Esophagus (tissue), 2 donors: Measurements from ENCODE around the gene NETO1. TPM values are rescaled to one million over a fixed set of nuclear protein-coding genes. Genes with fewer than 3 reads are reported as not detected.

ENCODE experiments used
- H3K27ac ChIP-seq, 2 donors: one replicate each; pipeline ENCODE4 v1.5.1; 2013; ENCODE audit warnings: low read depth in 2 of 2, mild to moderate bottlenecking in 2 of 2, inconsistent platforms in 1 of 2, low read length in 1 of 2, moderate library complexity in 1 of 2
- H3K27me3 ChIP-seq, 2 donors: one replicate each; pipeline ENCODE4 v1.6.1; 2013; ENCODE audit warnings: low read length in 2 of 2, control low read depth in 1 of 2, mild to moderate bottlenecking in 1 of 2; ENCODE audit not compliant: insufficient read depth in 2 of 2, control insufficient read depth in 1 of 2
- H3K36me3 ChIP-seq, 2 donors: one replicate each; pipeline ENCODE4 v1.6.1; 2013; ENCODE audit warnings: low read length in 1 of 2; ENCODE audit not compliant: control insufficient read depth in 2 of 2, insufficient read depth in 2 of 2
- H3K4me1 ChIP-seq, 2 donors: one replicate each; pipeline ENCODE4 v1.6.1; 2013; ENCODE audit warnings: low read length in 1 of 2; ENCODE audit not compliant: control insufficient read depth in 2 of 2, insufficient read depth in 2 of 2
- H3K4me3 ChIP-seq, 2 donors: one replicate each; pipeline ENCODE4 v1.5.1; 2013; ENCODE audit warnings: low read length in 2 of 2, mild to moderate bottlenecking in 2 of 2, low read depth in 1 of 2, moderate library complexity in 1 of 2
- H3K9me3 ChIP-seq, 2 donors: one replicate each; pipeline ENCODE4 v1.6.1; 2013; ENCODE audit warnings: mild to moderate bottlenecking in 2 of 2, low read depth in 1 of 2, low read length in 1 of 2, moderate library complexity in 1 of 2; ENCODE audit not compliant: control insufficient read depth in 2 of 2, insufficient read depth in 1 of 2
- WGBS, 2 donors: extraction: QIAGEN DNeasy Blood & Tissue Kit; methylation state at CpG; one replicate each; pipeline ENCODE4 v1.1.7; 2013; 5-methylcytosine and 5-hydroxymethylcytosine counted together
- polyA plus RNA-seq, 2 donors: library from polyadenylated mRNA; stranded (reverse); fragments of 200-250 nt; gene quantifications; one replicate each; pipeline ENCODE4 v1.2.3, GENCODE V29; 2013
- donor health status: healthy with polysubstance abuse.
- donor health status: Bipolar disorder and iron deficiency.

The NETO1 gene
- not detected for polyA plus RNA-seq

DNA sequence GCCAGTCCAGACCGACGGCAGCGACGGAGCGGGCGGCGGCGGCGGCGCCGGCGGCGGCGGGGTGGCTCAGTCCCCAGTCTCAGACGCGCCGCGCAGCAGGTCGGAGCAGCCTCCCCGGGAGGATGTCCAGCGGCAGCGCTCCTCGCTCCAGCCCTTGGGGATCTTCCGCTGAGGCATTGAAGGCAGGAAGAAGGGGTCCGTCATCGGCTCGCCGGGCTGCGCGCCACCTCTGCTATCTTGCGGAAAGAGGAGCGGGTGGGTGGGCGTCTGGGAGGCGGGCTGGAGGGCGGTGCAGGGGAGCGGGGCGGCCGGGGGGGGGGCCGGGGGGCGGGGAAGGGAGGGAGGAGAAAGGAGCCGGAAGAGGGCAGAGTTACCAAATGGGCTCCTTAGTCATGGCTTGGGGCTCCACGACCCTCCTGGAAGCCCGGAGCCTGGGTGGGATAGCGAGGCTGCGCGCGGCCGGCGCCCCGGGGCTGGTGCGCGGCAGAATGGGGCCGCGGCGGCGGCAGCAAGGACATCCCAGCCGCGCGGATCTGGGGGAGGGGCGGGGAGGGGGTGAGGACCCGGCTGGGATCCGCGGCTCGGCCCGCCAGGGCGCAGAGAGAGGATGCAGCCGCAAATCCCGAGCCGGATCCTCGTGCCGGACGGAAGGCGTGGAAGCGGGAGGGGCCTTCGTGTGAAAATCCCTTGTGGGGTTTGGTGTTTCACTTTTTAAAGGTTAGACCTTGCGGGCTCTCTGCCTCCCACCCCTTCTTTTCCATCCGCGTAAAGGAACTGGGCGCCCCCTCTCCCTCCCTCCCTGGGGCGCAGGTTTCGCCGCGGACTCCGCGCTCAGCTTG, at the start of gene NETO1:
NETO1 (minus strand) TSS at position 242 of the 839 bp plus-strand sequence. CDS start 696 bp downstream, outside the sequence.
- no peaks in the 10 kb centered on the region for H3K36me3 ChIP-seq
- no peak within 1 kb of the TSS for H3K27ac ChIP-seq
- 6 to 8% methylated on average over 48 to 80 of the region's 85 CpGs for WGBS, 2 donors
- peak within 1 kb of the TSS in 1 of 2 donors; percentile 8 for H3K4me3 ChIP-seq
- H3K4me1 ChIP-seq: peaks cover 0 to 8% of the 10 kb centered on the region in 2 donors
- peaks cover 0 to 5% of the 10 kb centered on the region in 2 donors for H3K9me3 ChIP-seq
- peaks cover 4 to 6% of the 10 kb centered on the region in 2 donors for H3K27me3 ChIP-seq

DNA sequence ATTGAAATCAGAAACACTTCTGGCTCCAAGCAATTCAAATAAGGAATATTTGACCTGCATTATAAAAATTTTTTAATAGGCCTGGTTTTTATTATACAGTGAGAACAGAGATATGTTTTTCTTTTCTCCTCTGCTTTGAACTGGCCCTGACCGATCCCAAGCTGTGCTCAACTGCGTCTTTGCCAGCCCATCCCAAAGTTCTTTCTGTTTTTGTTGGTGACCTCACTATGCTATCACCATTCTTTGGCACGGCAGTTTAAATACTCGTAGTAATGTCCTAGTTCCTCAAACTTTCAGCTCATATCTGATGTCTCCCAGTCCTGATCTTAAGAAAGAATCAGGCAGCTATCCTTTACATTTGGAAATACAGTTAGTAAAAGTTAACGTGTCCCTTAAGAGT, 42.3 kb upstream of the NETO1 start:
- H3K36me3 ChIP-seq: no peaks in the 10 kb centered on the region
- H3K9me3 ChIP-seq: no peaks in the 10 kb centered on the region
- no peaks in the 10 kb centered on the region for H3K27me3 ChIP-seq
- 80 to 81% methylated on average over 5 of the region's 5 CpGs for WGBS, 2 donors
- no peaks in the 10 kb centered on the region for H3K4me1 ChIP-seq
- H3K4me3 ChIP-seq: no peak overlapping the region
- H3K27ac ChIP-seq: no peak overlapping the region

DNA sequence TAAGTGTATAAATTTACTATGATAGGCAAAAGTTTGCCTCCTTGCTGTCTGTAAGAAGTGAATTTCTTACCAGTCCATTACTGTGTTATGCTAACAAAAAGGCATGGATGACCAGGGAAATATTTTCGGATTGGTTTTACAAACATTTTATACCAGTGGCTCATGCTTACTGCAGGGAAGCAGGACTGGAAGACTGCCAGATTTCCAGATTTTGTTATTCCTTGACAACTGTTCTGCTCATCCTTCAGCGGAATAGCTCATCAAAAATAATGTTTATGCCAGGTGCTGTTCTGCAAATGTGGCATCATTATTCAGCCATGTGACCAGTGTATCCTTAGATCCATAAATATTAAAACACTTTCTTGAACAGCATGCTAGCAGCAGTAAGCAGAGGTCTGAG, 40.4 kb upstream of the NETO1 start:
- 34 to 36% methylated on average over 2 of the region's 2 CpGs for WGBS, 2 donors
- Histone ChIP-seq H3K27ac (no peak overlapping the region), H3K9me3 (no peaks in the 10 kb centered on the region), H3K4me3 (no peak overlapping the region), H3K4me1 (no peaks in the 10 kb centered on the region), H3K36me3 (no peaks in the 10 kb centered on the region), H3K27me3 (no peaks in the 10 kb centered on the region)

DNA sequence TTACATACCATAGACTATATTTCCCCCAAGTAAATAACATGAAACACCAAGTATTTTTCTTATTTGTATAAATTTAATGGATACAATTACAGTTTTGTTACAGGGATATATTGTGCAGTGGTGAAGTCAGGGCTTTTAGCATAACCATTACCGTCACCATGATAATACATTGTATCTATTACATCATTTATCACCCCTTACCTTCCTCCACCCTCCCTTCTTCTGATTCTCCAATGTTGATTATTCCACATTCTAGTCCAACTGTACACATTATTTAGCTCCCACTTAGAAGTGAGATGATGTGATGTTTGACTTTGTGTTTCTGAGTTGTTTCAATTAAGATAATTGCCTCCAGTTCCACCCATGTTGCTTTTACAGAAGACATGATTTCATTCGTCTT, 35.2 kb upstream of the NETO1 start:
- H3K4me3 ChIP-seq: no peak overlapping the region
- H3K27me3 ChIP-seq: no peaks in the 10 kb centered on the region
- peaks cover 0 to 1% of the 10 kb centered on the region in 2 donors for H3K9me3 ChIP-seq
- H3K4me1 ChIP-seq: no peaks in the 10 kb centered on the region
- 83 to 85% methylated on average over 2 of the region's 2 CpGs for WGBS, 2 donors
- no peak overlapping the region for H3K27ac ChIP-seq
- no peaks in the 10 kb centered on the region for H3K36me3 ChIP-seq

DNA sequence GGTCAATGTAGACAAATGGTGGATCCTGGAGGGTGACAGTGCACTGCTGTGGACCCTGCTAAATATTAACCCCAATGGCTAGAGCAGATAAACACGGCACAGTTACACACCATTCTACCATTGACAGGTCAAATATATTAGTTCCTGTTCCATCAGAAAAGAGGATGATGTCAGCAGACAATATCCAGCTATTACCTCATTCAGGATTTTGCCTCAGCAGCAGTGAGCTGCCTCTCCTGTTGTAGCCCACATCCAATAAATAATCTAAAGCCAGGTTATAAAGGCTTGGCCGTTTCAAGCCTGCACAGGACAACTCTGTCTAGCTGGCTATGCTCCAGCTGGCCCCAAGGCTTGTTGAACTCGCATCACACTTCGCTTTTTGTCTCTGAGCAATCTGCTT, 31.6 kb upstream of the NETO1 start:
- Histone ChIP-seq H3K27me3 (no peaks in the 10 kb centered on the region), H3K4me1 (no peaks in the 10 kb centered on the region), H3K36me3 (no peaks in the 10 kb centered on the region), H3K27ac (no peak overlapping the region), H3K9me3 (peaks cover 0 to 2% of the 10 kb centered on the region in 2 donors), H3K4me3 (no peak overlapping the region)
- 51 to 56% methylated on average over 4 of the region's 4 CpGs for WGBS, 2 donors

DNA sequence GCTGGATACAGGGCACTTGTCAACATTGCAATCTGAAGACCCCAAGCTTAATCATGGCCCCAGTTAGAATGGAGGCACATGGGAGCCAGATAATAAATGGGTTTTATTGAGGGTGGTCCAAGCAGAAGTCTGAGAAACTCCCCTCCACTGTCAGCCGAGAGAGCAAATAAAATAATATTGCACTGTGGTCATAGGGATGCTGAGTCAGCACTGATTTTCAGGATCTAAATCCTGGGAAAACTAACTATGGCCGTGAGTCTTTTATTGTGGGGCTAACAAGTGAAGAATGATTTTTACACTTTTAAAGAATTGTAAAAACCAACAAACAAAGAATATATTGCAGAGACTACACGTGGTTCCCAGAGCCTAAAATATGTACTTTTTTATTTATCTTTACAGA, 31.1 kb upstream of the NETO1 start:
- Histone ChIP-seq H3K4me3 (no peak overlapping the region), H3K36me3 (no peaks in the 10 kb centered on the region), H3K9me3 (peaks cover 0 to 2% of the 10 kb centered on the region in 2 donors), H3K27me3 (no peaks in the 10 kb centered on the region), H3K4me1 (no peaks in the 10 kb centered on the region), H3K27ac (no peak overlapping the region)
- 39% methylated on average over 3 of the region's 3 CpGs for WGBS, 2 donors

DNA sequence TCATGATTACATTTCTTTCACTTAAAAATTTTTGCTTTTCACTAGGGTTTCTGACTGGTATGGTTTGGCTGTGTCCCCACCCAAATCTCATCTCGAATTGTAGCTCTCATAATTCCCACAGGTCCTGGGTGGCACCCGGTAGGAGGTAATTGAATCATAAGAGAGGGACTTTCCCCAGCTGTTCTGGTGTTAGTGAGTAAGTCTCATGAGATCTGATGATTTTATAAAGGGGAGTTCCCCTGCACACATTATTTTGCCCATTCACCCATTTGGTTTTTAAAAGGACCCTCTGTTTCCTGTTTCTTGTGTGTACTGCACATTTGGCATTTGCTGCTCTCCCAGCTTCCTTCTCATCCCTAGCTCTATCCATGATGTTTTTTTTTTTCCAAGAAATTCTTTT, 27.8 kb upstream of the NETO1 start:
- Histone ChIP-seq H3K27me3 (no peaks in the 10 kb centered on the region), H3K4me1 (no peaks in the 10 kb centered on the region), H3K4me3 (no peak overlapping the region), H3K27ac (no peak overlapping the region), H3K36me3 (no peaks in the 10 kb centered on the region), H3K9me3 (peaks cover 0 to 2% of the 10 kb centered on the region in 2 donors)
- WGBS, 2 donors: 51 to 53% methylated on average over 2 of the region's 2 CpGs

DNA sequence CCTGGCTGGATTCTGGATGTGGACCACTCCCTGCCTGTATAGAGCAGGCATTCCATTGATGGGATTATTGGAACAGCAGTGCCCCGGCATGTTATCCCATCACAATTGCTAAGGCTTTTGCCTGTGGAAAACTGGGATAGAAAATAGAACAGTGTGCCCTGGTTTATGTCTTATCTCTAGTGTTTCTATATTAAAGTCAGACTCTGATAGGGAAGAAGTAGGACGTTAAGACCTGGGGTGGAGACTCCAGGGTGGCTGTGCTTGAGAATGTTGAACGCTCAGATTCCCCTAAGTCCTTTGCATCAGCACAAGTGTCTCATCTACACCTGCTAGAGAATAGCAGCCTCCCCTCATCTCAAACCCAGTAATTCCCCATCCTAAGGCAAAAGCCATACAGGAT, 10.8 kb upstream of the NETO1 start:
- Histone ChIP-seq H3K27me3 (no peaks in the 10 kb centered on the region), H3K4me1 (no peaks in the 10 kb centered on the region), H3K36me3 (no peaks in the 10 kb centered on the region), H3K27ac (no peak overlapping the region), H3K9me3 (peaks cover 0 to 3% of the 10 kb centered on the region in 2 donors), H3K4me3 (no peak overlapping the region)
- 68 to 70% methylated on average over 3 of the region's 3 CpGs for WGBS, 2 donors

DNA sequence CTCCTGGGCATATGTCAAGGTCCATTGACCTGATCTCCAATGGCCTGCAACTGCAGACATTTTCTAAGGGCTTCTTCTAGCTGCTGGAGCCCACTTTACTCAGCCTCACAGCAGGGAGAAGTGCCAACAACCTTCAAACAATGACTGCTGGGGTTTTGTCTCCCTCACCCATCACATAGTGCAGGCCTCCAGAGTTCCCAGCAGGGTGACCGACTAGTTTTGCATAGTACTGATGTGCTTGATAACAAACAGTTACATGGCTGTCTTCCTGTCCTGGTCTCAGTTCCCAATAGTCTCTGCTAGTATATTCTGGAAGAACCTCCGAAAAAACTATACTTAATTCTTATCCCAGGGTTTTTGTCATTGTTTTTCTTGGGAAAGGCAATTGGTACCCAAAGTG, 10.4 kb upstream of the NETO1 start:
- Histone ChIP-seq H3K27me3 (no peaks in the 10 kb centered on the region), H3K4me1 (no peaks in the 10 kb centered on the region), H3K36me3 (no peaks in the 10 kb centered on the region), H3K27ac (no peak overlapping the region), H3K9me3 (peaks cover 0 to 3% of the 10 kb centered on the region in 2 donors), H3K4me3 (no peak overlapping the region)
- WGBS, 2 donors: 56 to 58% methylated on average over 2 of the region's 2 CpGs

DNA sequence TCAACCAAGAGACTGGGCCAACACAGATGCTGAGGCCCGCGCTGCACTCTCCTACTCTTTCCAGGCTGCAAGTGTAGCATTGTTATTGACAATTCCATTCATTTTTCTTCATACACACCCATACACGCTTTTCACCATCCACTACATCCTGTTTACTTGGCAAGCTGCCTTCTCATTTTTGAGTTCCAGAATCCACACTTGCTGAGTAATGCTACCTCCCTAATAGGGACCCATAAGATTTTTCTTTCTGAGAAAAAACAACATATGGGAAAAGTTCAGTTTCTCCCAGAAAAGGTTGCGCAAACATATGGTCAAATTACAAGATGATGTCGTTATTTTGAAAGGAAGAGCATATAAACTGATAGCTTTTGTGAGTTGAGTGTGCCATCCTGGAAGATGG, 3.3 kb upstream of the NETO1 start:
- Histone ChIP-seq H3K4me1 (peaks cover 0 to 8% of the 10 kb centered on the region in 2 donors), H3K27ac (no peak overlapping the region), H3K36me3 (no peaks in the 10 kb centered on the region), H3K27me3 (peaks cover 4 to 6% of the 10 kb centered on the region in 2 donors), H3K9me3 (peaks cover 0 to 5% of the 10 kb centered on the region in 2 donors), H3K4me3 (no peak overlapping the region)
- 59 to 63% methylated on average over 5 of the region's 5 CpGs for WGBS, 2 donors
